ENCODE results near the gene FOXD4L6. TPM values are rescaled to one million over a fixed set of nuclear protein-coding genes. Genes with fewer than 3 reads are reported as not detected.

The FOXD4L6 gene
- total RNA-seq, 1 experiment from 2014 or later: not detected

Other genes with a start within 250 kb of the FOXD4L6 start
- gene ZNG1F, start 60.6 kb upstream of the FOXD4L6 start, total RNA-seq (2022): 4.9 and 5.2 TPM in 2 replicates